NCI-H128 (cell line): ENCODE measurements around the gene OR6J1.
"Not testable (repeated sequence)": the region's sequence is repeated elsewhere in the genome, so short reads cannot be mapped to it uniquely, and the experiment has no call there.

Source experiments
- DNase-seq: peaks from one replicate; lab custom pipeline; 2025; ENCODE audit not compliant: unreplicated experiment; lab: John Stamatoyannopoulos, UW

Gene OR6J1

DNA sequence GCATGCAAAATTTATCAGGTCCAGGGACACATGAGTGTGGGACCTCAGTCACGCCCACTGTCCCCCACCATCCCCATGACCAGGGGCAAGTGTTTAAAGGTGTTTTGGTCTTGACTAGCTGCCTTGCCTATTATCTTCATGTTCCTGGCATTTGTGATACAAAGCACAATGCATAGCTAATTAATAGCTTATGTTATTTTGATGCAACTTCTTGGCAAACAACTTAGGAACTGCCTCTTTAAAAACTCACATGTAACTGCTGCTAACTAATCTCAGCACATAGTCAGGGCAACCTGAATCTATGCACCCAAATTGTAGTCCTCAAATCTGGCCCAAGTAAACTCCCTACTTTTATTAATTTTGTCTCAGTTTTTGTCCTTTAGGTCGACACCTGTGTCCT lies 7.4 kb upstream of the OR6J1 start:
- DNase-seq, result no peak

DNA sequence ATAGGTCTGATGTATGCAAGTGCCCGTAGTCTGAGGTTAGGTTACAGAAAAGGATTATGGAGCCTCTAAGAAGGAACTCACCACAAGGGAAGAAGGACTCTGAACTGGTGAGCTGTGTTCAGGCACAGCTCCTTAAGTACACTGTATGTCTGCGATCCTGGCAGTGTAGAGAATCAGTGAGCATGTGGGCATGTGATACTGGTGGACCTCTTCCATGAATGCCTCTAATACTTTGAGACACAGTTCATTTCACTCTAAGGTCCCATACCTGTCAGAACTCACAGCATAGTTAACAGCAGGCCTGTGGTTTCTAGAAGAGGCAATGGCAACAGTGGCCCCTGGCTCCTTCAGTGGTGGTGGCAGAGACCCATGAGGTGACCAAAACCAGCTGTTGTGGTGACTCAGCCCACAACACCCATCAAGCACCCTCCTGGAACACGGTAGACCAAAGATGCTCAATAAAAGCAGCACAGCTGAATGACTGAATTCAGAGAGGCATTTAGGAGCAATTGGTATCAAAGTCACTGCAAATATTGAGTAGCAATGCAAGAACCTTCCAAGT lies 6.9 kb upstream of the OR6J1 start:
- DNase-seq, result no peak

DNA sequence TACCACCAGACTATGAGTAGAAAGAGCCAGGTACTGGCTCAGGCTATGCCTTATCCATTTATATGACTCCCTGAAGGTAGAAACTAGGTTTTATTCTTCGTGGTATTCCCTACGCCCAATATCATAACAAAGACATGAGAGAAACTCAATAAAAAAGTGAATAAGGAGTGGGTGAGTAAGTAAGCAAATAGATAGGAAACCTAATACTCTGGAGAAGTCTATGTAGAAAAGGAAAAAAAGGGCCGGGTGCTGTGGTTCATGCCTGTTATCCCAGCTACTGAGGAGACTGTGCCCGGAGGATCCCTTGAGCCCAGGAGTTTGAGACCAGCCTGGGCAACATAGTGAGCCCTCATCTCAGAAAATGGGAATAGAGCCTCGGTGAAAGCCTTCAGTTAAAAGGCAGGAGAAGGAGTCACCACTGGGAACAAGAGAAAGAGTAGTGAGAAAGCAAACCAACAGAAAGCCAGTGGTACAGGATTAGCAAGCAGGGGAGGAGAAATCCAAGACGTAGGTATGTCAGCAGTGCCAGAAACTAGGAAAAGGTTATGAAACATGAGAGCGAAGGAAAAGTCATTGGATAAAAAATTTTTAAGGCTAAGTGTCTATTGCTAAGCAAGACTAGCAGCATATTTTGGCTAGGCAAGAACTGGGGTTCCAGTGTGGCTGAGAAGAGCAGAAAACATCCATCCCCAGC lies 6.0 kb upstream of the OR6J1 start:
- no peak for DNase-seq

DNA sequence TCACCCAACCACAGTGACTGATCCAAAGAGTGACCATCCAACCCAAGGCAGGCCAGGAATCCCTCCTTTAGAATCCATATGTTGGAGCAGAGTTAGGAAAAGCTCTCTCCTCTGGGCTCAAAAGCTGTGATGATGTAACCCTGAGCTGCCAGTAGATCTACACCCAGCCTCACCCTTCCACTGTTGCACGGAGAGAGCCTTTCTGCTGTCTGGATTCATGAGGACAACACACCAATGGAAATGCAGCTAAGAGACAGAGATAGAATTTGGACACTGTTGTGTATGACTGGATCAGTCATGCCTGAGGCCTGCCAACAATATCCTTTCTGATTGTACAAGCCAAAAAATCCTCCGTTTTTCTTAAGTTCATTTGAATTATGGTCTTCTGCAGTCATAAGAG lies 4.4 kb upstream of the OR6J1 start:
- DNase-seq, result no peak

DNA sequence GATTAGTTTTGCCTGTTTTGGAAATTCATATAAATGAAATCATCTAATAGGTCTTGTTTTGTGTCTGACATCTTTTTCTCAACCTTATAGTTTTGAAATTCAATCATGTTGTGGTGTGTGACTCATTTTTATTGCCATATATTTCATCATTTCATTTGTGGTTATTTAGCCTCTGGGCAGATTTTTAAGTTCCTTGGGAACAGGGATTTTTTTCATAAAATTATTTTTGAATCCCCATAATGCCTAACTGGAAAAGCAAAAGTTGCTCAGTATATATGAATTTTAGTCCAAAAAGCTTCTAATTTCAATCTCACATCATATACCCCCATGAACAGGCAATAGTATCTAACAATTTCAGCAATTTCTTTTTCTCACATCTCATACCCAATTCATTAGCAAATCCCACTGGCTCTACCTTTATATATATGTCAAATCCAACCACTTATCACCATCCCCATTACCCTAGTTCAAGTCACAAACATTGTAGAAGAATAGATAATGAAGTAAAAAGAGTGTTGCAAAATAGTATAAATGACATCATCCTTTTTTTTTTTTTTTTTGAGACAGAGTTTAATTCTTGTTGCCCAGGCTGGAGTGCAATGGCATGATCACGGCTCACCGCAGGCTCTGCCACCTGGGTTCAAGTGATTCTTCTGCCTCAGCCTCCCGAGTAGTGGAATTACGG lies 2.6 kb upstream of the OR6J1 start:
- no peak for DNase-seq

DNA sequence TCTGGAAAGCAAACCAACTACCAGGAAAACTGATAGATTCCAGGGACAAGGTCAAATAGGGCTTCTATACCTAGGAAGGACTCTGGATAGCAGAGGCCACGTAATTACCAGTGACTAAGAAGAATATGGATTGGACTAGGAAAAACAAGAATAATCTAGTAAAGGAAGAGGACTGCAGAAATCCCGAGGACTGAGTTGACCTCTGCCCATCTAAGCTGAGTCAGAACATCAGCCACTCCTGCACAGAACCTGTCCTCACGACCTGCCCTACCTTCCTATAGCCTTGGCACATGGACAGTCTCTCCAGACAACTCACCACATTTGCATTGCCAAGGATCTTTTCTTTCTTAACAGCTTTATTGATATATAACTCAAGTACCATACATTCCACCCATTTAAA lies 2.3 kb downstream of the OR6J1 start:
- no peak for DNase-seq

DNA sequence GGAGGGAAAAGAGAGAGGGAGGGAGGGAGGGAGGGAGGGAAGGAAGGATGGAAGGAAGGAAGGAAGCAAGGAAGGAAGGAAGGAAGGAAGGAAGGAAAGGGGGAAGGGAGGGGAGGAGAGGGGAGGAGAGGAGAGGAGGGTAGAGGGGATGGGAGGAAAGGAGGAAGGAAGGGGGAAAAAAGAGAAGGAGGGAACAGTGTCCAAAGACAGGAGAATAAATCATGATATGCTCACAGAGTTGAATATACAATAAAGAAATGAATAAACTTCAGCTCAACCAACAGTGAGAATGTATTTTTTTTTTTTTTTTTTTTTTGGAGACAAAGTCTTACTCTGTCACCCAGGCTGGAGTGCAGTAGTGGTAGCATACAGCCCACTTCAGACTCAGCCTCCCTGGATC lies 4.0 kb downstream of the OR6J1 start:
- no peak for DNase-seq

DNA sequence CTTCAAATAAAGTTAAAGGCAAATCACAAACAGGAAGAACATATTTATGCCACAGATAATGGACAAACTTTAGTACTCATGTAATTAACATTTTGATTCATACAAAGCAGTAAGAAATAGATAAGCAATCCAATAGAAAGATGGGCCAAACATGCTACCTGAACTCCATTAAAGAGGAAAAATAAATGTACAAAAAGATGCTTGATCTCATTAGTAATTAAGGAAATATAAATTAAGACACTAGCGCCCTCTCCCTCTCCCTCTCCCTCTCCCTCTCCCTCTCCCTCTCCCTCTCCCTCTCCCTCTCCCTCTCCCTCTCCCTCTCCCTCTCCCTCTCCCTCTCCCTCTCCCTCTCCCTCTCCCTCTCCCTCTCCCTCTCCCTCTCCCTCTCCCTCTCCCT lies 8.2 kb downstream of the OR6J1 start:
- not testable (repeated sequence) for DNase-seq

DNA sequence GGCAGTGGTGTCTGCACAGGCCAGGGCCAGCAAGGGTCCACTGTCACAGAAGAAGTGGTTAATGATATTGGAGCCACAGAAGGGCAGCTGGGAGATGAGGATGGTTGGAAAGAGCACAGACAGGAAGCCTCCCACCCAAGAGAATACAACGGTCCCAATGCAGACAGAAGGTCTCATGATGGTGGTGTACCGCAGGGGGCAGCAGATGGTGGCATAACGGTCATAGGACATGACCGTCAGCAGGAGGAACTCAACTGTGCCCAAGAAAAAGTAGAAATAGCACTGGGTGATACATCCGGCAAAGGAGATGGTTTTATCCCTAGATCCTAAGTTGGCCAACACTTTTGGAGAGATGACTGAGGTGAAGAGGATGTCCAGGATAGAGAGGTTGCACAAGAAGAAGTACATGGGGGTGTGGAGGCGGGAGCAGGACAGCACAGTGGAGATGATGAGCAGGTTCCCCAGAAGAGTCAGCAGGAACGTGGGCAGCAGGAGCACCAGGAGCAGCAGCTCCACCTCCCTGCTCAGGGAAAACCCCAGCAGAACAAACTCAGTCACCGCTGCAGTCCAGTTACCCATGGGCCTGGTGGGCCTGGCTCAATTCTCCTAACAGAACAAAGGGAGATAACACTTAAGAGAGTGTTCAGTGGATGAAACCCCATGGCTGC lies 9.8 kb downstream of the OR6J1 start:
- no peak for DNase-seq

DNA sequence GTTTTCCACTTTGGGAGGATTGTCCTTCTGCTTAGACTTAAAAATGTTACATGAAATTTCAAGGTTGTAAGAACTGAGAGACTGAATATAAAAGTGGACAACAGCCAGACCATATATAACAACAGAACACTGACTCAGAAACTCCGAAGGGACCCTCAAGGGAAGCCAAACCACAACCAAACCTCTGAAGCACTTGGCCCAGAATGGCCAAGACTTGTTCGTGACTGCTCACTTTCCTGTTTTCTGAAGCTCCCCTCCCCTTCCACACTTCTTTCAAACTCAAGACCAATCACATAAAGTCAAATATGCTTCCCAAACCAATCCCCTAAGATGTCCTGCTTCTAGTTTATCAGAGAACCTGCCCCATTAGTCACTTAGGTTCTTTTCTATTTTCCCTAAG lies 13.7 kb downstream of the OR6J1 start:
- DNase-seq, result no peak

DNA sequence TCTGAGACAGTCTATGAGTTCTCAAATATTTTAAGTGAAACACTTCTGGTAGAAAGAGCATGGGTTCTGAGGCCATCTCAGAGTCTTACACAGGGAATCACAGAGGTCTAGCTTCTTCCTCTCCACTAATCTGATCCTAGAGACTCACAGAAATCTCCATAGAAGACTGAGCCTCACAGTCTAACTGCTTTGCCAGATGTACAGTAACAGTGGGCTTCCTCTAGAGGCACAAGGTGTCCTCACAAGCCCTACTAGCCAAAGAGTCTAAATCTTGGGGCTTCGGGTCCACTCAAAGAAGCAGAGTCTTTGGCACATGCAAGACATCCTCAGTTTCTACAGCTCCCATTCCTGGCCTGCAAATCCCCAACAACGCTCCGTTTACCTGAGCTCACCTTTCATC lies 14.1 kb downstream of the OR6J1 start:
- no peak for DNase-seq

DNA sequence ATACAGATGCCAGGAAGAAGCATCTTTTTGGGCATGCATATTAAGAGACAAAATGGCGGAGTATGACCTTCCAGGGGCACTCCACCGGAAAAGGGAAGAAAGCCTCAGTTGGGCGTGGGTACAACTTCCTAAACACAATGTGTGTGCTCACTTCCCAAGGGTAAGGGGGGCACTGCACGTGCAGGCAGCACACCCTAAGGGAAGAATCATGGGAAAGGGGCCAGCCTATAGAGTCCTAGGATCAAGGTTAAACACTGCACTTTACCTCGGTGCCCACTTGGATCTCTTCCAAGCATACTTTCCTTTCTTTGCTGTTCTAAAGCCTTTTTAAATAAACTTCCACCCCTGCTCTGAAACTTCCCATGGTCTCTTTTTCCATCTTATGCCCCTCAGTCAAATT lies 14.8 kb downstream of the OR6J1 start:
- no peak for DNase-seq

DNA sequence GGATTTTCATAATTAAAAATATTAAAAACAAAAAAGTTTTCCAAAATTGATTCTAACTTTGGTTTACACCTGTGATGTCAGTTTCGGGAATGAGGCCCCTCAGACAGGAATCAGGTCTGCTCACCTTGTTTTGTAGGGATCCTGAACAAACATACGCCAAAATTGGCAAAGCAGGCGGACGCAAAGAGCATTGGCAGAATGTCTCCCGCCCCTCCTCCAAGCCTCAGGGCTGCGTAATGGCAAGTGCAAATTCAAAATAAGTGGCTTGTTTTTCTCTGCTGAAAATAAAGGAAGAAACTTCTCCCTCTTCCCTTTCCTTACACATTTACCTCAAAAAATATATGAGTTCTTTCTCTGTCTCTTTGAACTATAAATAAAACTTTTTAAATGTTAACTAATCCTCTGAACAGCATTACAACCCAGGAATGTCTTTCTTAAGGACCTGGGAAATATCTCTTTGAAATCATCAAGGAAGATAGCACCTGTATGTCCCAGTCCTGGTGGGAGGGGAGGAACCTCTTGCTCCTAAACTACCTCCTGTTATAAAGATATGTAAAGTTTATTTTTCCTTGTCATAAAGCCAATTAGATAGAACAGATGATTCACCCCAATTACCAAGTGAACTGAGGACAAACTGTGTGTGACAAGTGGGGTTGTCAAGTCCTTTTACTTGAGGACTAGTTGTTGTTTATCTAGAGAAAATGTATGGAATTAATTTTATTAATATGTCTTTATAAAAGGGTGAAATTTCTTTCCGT lies 16.5 kb downstream of the OR6J1 start:
- DNase-seq, result no peak

DNA sequence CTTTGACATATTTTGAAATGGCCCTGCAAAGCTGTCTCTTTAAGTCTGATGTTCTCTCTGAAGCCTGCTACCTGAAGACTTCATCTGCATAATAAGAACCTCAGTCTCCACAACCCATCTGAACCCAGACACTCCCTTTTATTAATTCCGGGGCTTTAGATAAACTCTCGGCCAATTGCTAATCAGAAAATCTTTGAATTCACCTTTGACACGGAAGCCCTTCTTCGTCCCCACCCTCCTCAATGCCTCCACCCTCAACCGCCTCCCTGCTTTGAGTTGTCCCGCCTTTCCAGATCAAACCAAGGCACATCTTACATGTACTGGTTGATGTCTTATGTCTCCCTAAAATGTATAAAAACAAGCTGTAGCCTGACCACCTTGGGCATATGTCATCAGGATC lies 17.6 kb downstream of the OR6J1 start:
- no peak for DNase-seq

DNA sequence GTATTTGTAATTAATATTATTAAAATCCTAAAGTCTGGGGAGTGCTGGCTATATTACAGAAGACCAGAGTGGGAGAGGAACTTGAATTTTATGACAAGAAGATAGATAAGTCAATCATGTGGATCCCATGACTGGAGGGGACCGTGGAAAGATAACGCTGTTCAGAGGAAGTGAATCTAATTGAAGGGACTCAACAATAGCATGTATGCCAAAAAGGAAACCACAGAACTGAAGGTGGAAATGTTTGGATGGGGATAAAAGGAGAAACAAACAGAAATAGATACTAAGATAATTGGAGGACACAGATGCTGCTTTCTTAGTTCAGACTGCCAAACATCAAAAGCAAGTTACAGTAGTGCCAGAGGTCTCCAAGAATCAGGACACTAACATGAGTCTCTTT lies 21.1 kb downstream of the OR6J1 start:
- DNase-seq, result no peak

DNA sequence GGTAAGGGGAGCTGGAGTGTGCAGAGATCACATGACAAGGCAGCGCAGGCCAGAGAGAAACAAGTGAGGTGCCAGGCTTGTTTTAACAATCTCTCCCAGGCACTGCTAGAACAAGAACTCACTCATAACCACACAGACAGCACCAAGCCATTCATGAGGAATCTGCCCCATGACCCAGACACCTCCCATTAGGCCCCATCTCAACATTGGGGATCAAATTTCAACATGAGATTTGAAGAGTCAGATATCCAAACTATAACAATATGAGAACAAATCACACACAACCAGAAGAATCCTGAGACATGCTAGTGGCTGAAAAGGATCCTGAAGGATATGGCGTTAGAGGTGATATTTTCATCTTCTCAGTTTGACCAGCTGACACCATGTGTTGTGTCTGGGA lies 21.9 kb downstream of the OR6J1 start:
- no peak for DNase-seq

DNA sequence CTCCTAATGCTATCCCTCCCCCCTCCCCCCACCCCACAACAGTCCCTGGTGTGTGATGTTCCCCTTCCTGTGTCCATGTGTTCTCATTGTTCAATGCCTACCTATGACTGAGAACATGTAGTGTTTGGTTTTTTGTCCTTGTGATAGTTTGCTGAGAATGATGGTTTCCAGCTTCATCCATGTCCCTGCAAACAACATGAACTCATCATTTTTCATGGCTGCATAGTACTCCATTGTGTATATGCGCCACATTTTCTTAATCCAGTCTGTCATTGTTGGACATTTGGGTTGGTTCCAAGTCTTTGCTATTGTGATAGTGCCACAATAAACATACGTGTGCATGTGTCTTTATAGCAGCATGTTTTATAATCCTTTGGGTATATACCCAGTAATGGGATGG lies 28.4 kb downstream of the OR6J1 start:
- not testable (repeated sequence) for DNase-seq

DNA sequence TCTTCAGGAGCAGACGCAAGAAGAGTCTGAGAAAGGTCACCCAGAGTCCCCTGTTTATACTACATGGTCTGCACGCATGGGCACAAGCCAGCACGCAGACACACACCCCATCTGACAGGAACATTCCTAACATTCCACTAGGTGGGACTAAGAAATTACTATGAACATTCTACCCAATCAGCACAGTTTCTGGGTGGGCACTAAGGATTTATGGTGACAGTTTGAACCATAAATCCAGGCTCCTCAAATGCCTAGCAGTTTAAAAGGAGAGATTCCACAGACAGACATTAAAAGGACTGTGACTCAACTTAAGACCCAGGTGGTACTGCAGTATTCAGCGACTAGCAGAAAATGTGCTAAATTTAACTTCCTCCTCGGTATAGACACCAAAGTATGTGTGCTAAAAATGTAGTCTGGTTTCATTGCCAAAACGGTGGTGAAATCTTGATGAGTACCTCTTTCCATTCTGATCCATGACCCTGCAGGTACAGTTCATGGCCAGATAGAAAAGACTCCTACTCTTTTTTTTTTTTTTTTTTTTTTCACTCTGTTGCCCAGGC lies 29.8 kb downstream of the OR6J1 start:
- no peak for DNase-seq

DNA sequence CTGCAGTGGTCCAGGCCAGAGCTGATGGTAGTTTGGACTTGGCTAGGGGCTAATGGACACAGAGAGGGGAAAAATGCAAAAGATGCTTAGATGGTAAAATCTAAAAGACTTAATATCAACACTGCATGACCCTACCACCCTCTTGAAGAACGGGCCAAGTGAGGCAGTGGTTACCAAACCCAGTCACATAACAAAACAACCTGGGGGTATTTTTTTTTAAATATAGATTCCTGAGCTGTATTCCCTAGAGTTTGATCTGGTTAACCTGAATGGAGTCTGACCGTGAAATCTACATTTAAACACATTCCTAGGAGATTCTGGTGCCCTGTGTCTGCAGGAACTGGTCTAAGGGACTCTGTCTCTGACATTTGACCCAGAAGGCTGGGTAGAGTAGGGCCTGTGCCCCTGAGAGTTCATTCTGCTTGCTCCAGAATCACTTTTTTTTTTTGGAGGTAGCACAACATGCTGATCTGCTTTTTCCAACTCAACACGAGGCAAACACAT lies 30.4 kb downstream of the OR6J1 start:
- no peak for DNase-seq

DNA sequence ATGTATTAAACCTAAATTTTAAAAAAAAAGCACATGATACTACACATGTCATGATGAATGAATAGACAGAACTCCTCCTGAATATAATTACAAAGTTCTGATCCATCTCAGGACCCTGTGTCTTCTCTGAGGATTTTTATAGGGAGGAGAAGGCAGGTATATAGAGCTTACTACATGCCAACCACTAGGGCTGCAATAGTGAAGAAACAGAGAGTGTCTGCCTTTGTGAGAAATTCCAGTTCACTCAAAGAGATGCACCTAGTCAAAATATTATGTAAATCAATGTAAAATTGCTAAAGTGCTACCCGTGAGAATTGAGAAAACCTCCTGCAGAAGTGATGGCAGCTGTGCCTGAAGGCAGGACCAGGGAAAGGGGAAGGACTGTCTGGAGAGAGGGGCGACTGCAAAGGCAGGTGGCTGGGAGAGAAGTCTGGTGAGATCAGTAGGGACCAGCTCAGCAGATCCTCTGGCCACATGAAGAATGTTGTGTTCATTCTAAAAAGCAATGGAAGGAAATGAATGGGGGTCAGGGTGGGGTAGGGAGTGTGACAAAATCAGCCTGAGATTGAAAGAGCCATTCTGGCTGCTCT lies 31.0 kb downstream of the OR6J1 start:
- no peak for DNase-seq

DNA sequence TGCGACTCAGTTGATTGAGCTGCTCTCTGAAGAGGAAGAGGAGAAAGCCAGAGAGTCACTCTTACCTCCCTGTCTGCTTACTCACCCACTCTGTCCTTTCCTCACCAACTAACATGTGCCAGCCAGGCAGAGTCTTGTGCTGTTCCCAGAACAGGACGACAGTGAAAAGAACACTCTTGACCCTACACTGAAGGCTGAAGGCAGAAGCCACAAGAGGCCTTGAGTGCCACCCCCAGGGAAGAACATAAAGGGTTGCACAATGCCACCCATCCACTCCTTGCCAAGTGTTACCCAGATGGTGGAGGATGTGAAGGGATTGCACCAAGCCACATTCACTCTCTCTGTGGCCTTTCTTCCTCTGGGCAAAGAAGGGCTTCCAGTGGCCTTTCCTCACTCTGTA lies 33.2 kb downstream of the OR6J1 start:
- no peak for DNase-seq
